OCI-LY1 (cell line): Measurements from ENCODE around the gene FAXC.

Experiments
- H2AFZ ChIP-seq: fragments of 200-600 bp; sonication (generic), shearing (Covaris generic); 2 replicates; pipeline ENCODE4 v1.6.0; 2014; ENCODE audit warnings: antibody characterized with exemption, mild to moderate bottlenecking, low read length
- H3F3A ChIP-seq: fragments of 200-600 bp; sonication (generic), shearing (Covaris generic); 2 replicates; pipeline ENCODE4 v1.6.0; 2014; ENCODE audit warnings: mild to moderate bottlenecking, antibody characterized with exemption, low read length, moderate library complexity; ENCODE audit not compliant: insufficient read depth
- H3K27ac ChIP-seq: fragments of 200-600 bp; sonication (generic); 2 replicates; pipeline ENCODE4 v1.5.1; 2014; ENCODE audit warnings: low read length, mixed run types, mild to moderate bottlenecking, low read depth; ENCODE audit not compliant: poor library complexity, severe bottlenecking
- H3K27me3 ChIP-seq: fragments of 200-600 bp; sonication (generic); 2 replicates; pipeline ENCODE4 v1.6.0; 2014; ENCODE audit warnings: antibody characterized with exemption, mild to moderate bottlenecking, low read length, moderate library complexity; ENCODE audit not compliant: insufficient read depth
- H3K36me3 ChIP-seq: fragments of 200-600 bp; sonication (generic); 2 replicates; pipeline ENCODE4 v1.6.1; 2014; ENCODE audit warnings: mild to moderate bottlenecking, antibody characterized with exemption, low read length, moderate library complexity, mixed read lengths; ENCODE audit not compliant: insufficient read depth
- H3K4me1 ChIP-seq: fragments of 200-600 bp; sonication (generic); 2 replicates; pipeline ENCODE4 v1.5.1; 2014; ENCODE audit warnings: mild to moderate bottlenecking, low read length, moderate library complexity; ENCODE audit not compliant: insufficient read depth, severe bottlenecking
- H3K4me2 ChIP-seq: fragments of 200-600 bp; sonication (generic), shearing (Covaris generic); 2 replicates; pipeline ENCODE4 v1.6.1; 2014; ENCODE audit warnings: low read length
- H3K4me3 ChIP-seq: fragments of 200-600 bp; sonication (generic); 2 replicates; pipeline ENCODE4 v1.5.1; 2014; ENCODE audit warnings: low read length, low read depth, mild to moderate bottlenecking, mixed read lengths; ENCODE audit not compliant: poor library complexity, severe bottlenecking
- H3K79me2 ChIP-seq: fragments of 200-600 bp; shearing (Covaris generic); 2 replicates; pipeline ENCODE4 v1.6.1; 2016; ENCODE audit warnings: mixed run types, low read length, mixed read lengths; ENCODE audit not compliant: insufficient read depth
- H3K9ac ChIP-seq: fragments of 200-600 bp; sonication (generic), shearing (Covaris generic); 2 replicates; pipeline ENCODE4 v1.6.1; 2014; ENCODE audit warnings: mild to moderate bottlenecking, low read length, mixed read lengths
- H3K9me2 ChIP-seq: fragments of 200-600 bp; sonication (generic), shearing (Covaris generic); 2 replicates; pipeline ENCODE4 v1.6.1; 2014; ENCODE audit warnings: low read depth, mild to moderate bottlenecking, low read length, mixed read lengths
- H3K9me3 ChIP-seq: fragments of 200-600 bp; shearing (Covaris generic); 2 replicates; pipeline ENCODE4 v1.6.1; 2014; ENCODE audit warnings: low read length, mixed read lengths
- H4K20me1 ChIP-seq: fragments of 200-600 bp; sonication (generic), shearing (Covaris generic); 2 replicates; pipeline ENCODE4 v1.6.0; 2016; ENCODE audit warnings: mild to moderate bottlenecking, low read length; ENCODE audit not compliant: insufficient read depth
- CTCF ChIP-seq: fragments of 200-600 bp; sonication (generic), shearing (Covaris generic); IDR thresholded peaks from 2 replicates; pipeline ENCODE4 v1.5.1; 2017; ENCODE audit warnings: mild to moderate bottlenecking, antibody characterized with exemption, low read length, moderate library complexity, mixed read lengths
- EZH2 ChIP-seq: fragments of 200-600 bp; sonication (generic), shearing (Covaris generic); IDR thresholded peaks from 2 replicates; pipeline ENCODE4 v1.8.0; 2017; ENCODE audit warnings: borderline replicate concordance, mixed run types, mild to moderate bottlenecking, antibody characterized with exemption, low read length, moderate library complexity, mixed read lengths

FAXC gene

GRCh38 chr6:99324996-99325395 is 24.5 kb downstream of the FAXC start:
- H3K4me3 ChIP-seq = no peak overlapping the region
- no peaks in the 10 kb centered on the region for H3K9me3 ChIP-seq
- TF ChIP-seq CTCF (no peak), EZH2 (no peak)
- no peaks in the 10 kb centered on the region for H3K79me2 ChIP-seq
- no peak overlapping the region for H3K4me2 ChIP-seq
- no peak overlapping the region for H3K27ac ChIP-seq
- no peaks in the 10 kb centered on the region for H3K4me1 ChIP-seq
- no peaks in the 10 kb centered on the region for H3F3A ChIP-seq
- no peaks in the 10 kb centered on the region for H3K27me3 ChIP-seq
- no peak overlapping the region for H3K9ac ChIP-seq
- no peaks in the 10 kb centered on the region for H4K20me1 ChIP-seq
- no peak overlapping the region for H2AFZ ChIP-seq
- H3K9me2 ChIP-seq = no peaks in the 10 kb centered on the region
- no peaks in the 10 kb centered on the region for H3K36me3 ChIP-seq

GRCh38 chr6:99318566-99318965 is 30.9 kb downstream of the FAXC start:
- H3K9me3 ChIP-seq = no peaks in the 10 kb centered on the region

GRCh38 chr6:99312354-99312753 is 37.1 kb downstream of the FAXC start:
- Histone ChIP-seq H3K36me3 (no peaks in the 10 kb centered on the region), H3K27me3 (no peaks in the 10 kb centered on the region), H3K9ac (no peak overlapping the region), H3K27ac (no peak overlapping the region), H4K20me1 (no peaks in the 10 kb centered on the region), H3K4me3 (no peak overlapping the region), H3K9me3 (no peaks in the 10 kb centered on the region), H3K79me2 (no peaks in the 10 kb centered on the region), H3K4me2 (no peak overlapping the region), H2AFZ (no peak overlapping the region), H3K9me2 (no peaks in the 10 kb centered on the region), H3F3A (no peaks in the 10 kb centered on the region), H3K4me1 (no peaks in the 10 kb centered on the region)
- no peak for TF ChIP-seq EZH2
- no peak for TF ChIP-seq CTCF

More at GRCh38 chr6:99318566-99318965, 30.9 kb downstream of the FAXC start:
- Histone ChIP-seq H3K4me2 (no peak overlapping the region), H3F3A (no peaks in the 10 kb centered on the region), H3K4me1 (no peaks in the 10 kb centered on the region), H3K27ac (no peak overlapping the region), H3K4me3 (no peak overlapping the region), H3K9me2 (no peaks in the 10 kb centered on the region), H3K79me2 (no peaks in the 10 kb centered on the region), H3K9ac (no peak overlapping the region), H3K36me3 (no peaks in the 10 kb centered on the region), H2AFZ (no peak overlapping the region), H4K20me1 (no peaks in the 10 kb centered on the region), H3K27me3 (no peaks in the 10 kb centered on the region)
- TF ChIP-seq CTCF (no peak), EZH2 (no peak)
